NCI-H345 treated with DMSO at 0.1 percent for 48 hours (cell line): Measurements from ENCODE around the gene AFF3.
"Not testable (repeated sequence)": the region's sequence is repeated elsewhere in the genome, so short reads cannot be mapped to it uniquely, and the experiment has no call there.

Experiments used
- DNase-seq: peaks from one replicate; lab custom pipeline; 2025; ENCODE audit not compliant: unreplicated experiment; lab: John Stamatoyannopoulos, UW

Gene AFF3

GRCh38 chr2:99522157-99522556 is 620.2 kb downstream of the AFF3 start:
- DNase-seq = no peak

- DNase-seq = no peak
Observed at GRCh38 chr2:99520813-99521212, 621.6 kb downstream of the AFF3 start.

- DNase-seq = no peak
Observed at GRCh38 chr2:99520195-99520594, 622.2 kb downstream of the AFF3 start.

- no peak for DNase-seq
Observed at GRCh38 chr2:99514357-99514756, 628.0 kb downstream of the AFF3 start.

- no peak for DNase-seq
Observed at GRCh38 chr2:99512181-99512591, 630.2 kb downstream of the AFF3 start.

- no peak for DNase-seq
Observed at GRCh38 chr2:99509387-99509786, 633.0 kb downstream of the AFF3 start.

GRCh38 chr2:99507937-99508818 is 634.2 kb downstream of the AFF3 start:
- peak; percentile 97 for DNase-seq

GRCh38 chr2:99504844-99505584 is 637.4 kb downstream of the AFF3 start:
- no peak for DNase-seq

- not testable (repeated sequence) for DNase-seq
Observed at GRCh38 chr2:99503662-99504416, 638.6 kb downstream of the AFF3 start.

- no peak for DNase-seq
Observed at GRCh38 chr2:99496021-99496420, 646.4 kb downstream of the AFF3 start.
